Liver (tissue), 9 donors: ENCODE measurements around the gene CMTM5. TPM values are rescaled to one million over a fixed set of nuclear protein-coding genes. Genes with fewer than 3 reads are reported as not detected.

ENCODE experiments used
- DNase-seq: peaks from one replicate; pipeline ENCODE4 v3.0.0-alpha.2; 2017; ENCODE audit warnings: low spot score
- H3K27ac ChIP-seq, 2 donors: one replicate each; pipeline ENCODE4 v1.7.0; 2013; ENCODE audit warnings: inconsistent platforms in 2 of 2, low read length in 2 of 2, control low read depth in 1 of 2, low read depth in 1 of 2, mild to moderate bottlenecking in 1 of 2
- H3K27me3 ChIP-seq, 4 donors: one replicate each; pipeline versions ENCODE4 v1.6.1 to v1.7.0; 2013; ENCODE audit warnings: low read length in 3 of 4, inconsistent platforms in 1 of 4, mild to moderate bottlenecking in 1 of 4, moderate library complexity in 1 of 4; ENCODE audit not compliant: control insufficient read depth in 4 of 4, insufficient read depth in 4 of 4
- H3K36me3 ChIP-seq, 4 donors: one replicate each; pipeline versions ENCODE4 v1.6.1 to v1.7.0; 2013; ENCODE audit warnings: low read length in 3 of 4, mild to moderate bottlenecking in 3 of 4, low read depth in 1 of 4, moderate library complexity in 1 of 4; ENCODE audit not compliant: control insufficient read depth in 4 of 4, insufficient read depth in 3 of 4
- H3K4me1 ChIP-seq, 4 donors: one replicate each; pipeline versions ENCODE4 v1.6.1 to v1.7.0; 2013; ENCODE audit warnings: low read length in 3 of 4, mild to moderate bottlenecking in 3 of 4, moderate library complexity in 1 of 4; ENCODE audit not compliant: control insufficient read depth in 4 of 4, insufficient read depth in 4 of 4
- H3K4me3 ChIP-seq, 3 donors: one replicate each; pipeline versions ENCODE4 v1.6.1 to v1.7.0; 2013; ENCODE audit warnings: low read length in 3 of 3, control low read depth in 1 of 3, low read depth in 1 of 3, mild to moderate bottlenecking in 1 of 3
- H3K9ac ChIP-seq, 2 donors: one replicate each; pipeline ENCODE4 v1.7.0; 2013; ENCODE audit warnings: low read length in 2 of 2, mild to moderate bottlenecking in 2 of 2, moderate library complexity in 2 of 2, control low read depth in 1 of 2, low read depth in 1 of 2
- H3K9me3 ChIP-seq, 4 donors: one replicate each; pipeline versions ENCODE4 v1.6.1 to v1.7.0; 2013; ENCODE audit warnings: low read length in 3 of 4; ENCODE audit not compliant: control insufficient read depth in 4 of 4
- EGR1 ChIP-seq, 2 donors: IDR thresholded peaks; 2 replicates each; pipeline ENCODE4 v1.6.1; 2016 to 2018; ENCODE audit warnings: antibody characterized with exemption in 2 of 2, low read depth in 2 of 2
- FOXA1 ChIP-seq: IDR thresholded peaks from 2 replicates; pipeline ENCODE4 v1.6.1; 2016; ENCODE audit warnings: antibody characterized with exemption
- FOXA2 ChIP-seq: IDR thresholded peaks from 2 replicates; pipeline ENCODE4 v1.6.1; 2016; ENCODE audit warnings: antibody characterized with exemption
- GABPA ChIP-seq, 2 donors: IDR thresholded peaks in 1 of 2; conservative IDR thresholded peaks in 1 of 2; 2 replicates each; pipeline ENCODE4 v1.6.1; 2016; ENCODE audit warnings: antibody characterized with exemption in 2 of 2, mild to moderate bottlenecking in 1 of 2, moderate library complexity in 1 of 2
- HNF4A ChIP-seq, 2 donors: conservative IDR thresholded peaks; 2 replicates each; pipeline ENCODE4 v1.6.1; 2016; ENCODE audit warnings: antibody characterized with exemption in 2 of 2, mild to moderate bottlenecking in 2 of 2
- HNF4G ChIP-seq: IDR thresholded peaks from 2 replicates; pipeline ENCODE4 v1.6.1; 2016; ENCODE audit warnings: antibody characterized with exemption
- JUND ChIP-seq, 2 donors: IDR thresholded peaks; 2 replicates each; pipeline ENCODE4 v1.6.1; 2016; ENCODE audit warnings: antibody characterized with exemption in 2 of 2
- NR2F2 ChIP-seq: IDR thresholded peaks from 2 replicates; pipeline ENCODE4 v1.6.1; 2016; ENCODE audit warnings: antibody characterized with exemption
- RAD21 ChIP-seq, 2 donors: IDR thresholded peaks; 2 replicates each; pipeline ENCODE4 v1.6.1; 2016; ENCODE audit warnings: antibody characterized with exemption in 2 of 2, mild to moderate bottlenecking in 2 of 2
- SP1 ChIP-seq: IDR thresholded peaks from 2 replicates; pipeline ENCODE4 v1.6.1; 2018; ENCODE audit warnings: antibody characterized with exemption, mild to moderate bottlenecking
- TAF1 ChIP-seq: conservative IDR thresholded peaks from 2 replicates; pipeline ENCODE4 v1.6.1; 2016; ENCODE audit warnings: antibody characterized with exemption, mild to moderate bottlenecking
- YY1 ChIP-seq: IDR thresholded peaks from 2 replicates; pipeline ENCODE4 v1.6.1; 2016; ENCODE audit warnings: antibody characterized with exemption, mild to moderate bottlenecking
- ZBTB33 ChIP-seq: IDR thresholded peaks from 2 replicates; pipeline ENCODE4 v1.6.1; 2016; ENCODE audit warnings: antibody characterized with exemption
- WGBS: extraction: QIAGEN DNeasy Blood & Tissue Kit; methylation state at CpG from one replicate; pipeline ENCODE4 v1.1.7; 2013; 5-methylcytosine and 5-hydroxymethylcytosine counted together
- polyA plus RNA-seq, 2 donors: library from polyadenylated mRNA; stranded (reverse) in 1 of 2; unstranded in 1 of 2; fragments of 200-250 nt in 1 of 2; fragments of >200 nt in 1 of 2; fragmentation: Nextera tagmentation in 1 of 2; extraction: Ambion mirVana in 1 of 2; gene quantifications; one replicate each; pipeline versions ENCODE4 v1.2.1 to v1.2.3, GENCODE V29; 2013 to 2015
- total RNA-seq, 2 donors: library from RNA; depleted of rRNA; stranded (reverse); fragments of >200 nt; gene quantifications; one replicate each; pipeline ENCODE4 v1.2.3, GENCODE V29; 2014
- TF ChIP-seq, protein P1 (sequence below): IDR thresholded peaks from 2 replicates; pipeline ENCODE4 v1.6.1; 2016; ENCODE audit warnings: antibody characterized with exemption
- TF ChIP-seq, protein P2 (sequence below): IDR thresholded peaks from 2 replicates; pipeline ENCODE4 v1.6.1; 2016; ENCODE audit warnings: antibody characterized with exemption, mild to moderate bottlenecking
- TF ChIP-seq, protein P3 (sequence below): fragments of 150-350 bp; IDR thresholded peaks from 2 replicates; pipeline ENCODE4 v1.5.1; 2017; ENCODE audit warnings: improper control_type of control experiment, low read depth, low read length; ENCODE audit not compliant: missing input control
- donor health status: healthy.
- donor health status: healthy.
- donor health status: healthy.
- donor health status: healthy.
- donor health status: healthy.

Gene CMTM5
- total and polyA plus RNA-seq, 4 donors, result 0.22 to 5.5 TPM; not detected in 2

GRCh38 chr14:23411563-23412525, 35.0 kb downstream of the CMTM5 start:
- 80% methylated on average over 14 of the region's 14 CpGs for WGBS
- Histone ChIP-seq H3K27me3 (peaks cover 0 to 5% (median 2%) of the 10 kb centered on the region in 4 donors), H3K4me1 (no peaks in the 10 kb centered on the region), H3K36me3 (no peaks in the 10 kb centered on the region), H3K4me3 (no peak overlapping the region), H3K9ac (no peak overlapping the region), H3K9me3 (no peaks in the 10 kb centered on the region), H3K27ac (no peak overlapping the region)
- TF ChIP-seq EGR1 (IDR thresholded peaks at IDR 0.05; ENCODE audit: low read depth in 2 of 2) (no peak), GABPA (IDR thresholded peaks at IDR 0.05 in 1 of 2, conservative IDR thresholded peaks at IDR 0.05 in 1 of 2) (no peak), JUND (IDR thresholded peaks at IDR 0.05) (no peak), FOXA2 (no peak), HNF4A (conservative IDR thresholded peaks at IDR 0.05) (no peak), NR2F2 (no peak), TAF1 (no peak), RAD21 (IDR thresholded peaks at IDR 0.05) (no peak), FOXA1 (no peak), YY1 (no peak), ZBTB33 (no peak), SP1 (no peak), HNF4G (no peak)
- TF ChIP-seq, protein P1, sequence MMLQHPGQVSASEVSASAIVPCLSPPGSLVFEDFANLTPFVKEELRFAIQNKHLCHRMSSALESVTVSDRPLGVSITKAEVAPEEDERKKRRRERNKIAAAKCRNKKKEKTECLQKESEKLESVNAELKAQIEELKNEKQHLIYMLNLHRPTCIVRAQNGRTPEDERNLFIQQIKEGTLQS, result no peak
- TF ChIP-seq, protein P2, sequence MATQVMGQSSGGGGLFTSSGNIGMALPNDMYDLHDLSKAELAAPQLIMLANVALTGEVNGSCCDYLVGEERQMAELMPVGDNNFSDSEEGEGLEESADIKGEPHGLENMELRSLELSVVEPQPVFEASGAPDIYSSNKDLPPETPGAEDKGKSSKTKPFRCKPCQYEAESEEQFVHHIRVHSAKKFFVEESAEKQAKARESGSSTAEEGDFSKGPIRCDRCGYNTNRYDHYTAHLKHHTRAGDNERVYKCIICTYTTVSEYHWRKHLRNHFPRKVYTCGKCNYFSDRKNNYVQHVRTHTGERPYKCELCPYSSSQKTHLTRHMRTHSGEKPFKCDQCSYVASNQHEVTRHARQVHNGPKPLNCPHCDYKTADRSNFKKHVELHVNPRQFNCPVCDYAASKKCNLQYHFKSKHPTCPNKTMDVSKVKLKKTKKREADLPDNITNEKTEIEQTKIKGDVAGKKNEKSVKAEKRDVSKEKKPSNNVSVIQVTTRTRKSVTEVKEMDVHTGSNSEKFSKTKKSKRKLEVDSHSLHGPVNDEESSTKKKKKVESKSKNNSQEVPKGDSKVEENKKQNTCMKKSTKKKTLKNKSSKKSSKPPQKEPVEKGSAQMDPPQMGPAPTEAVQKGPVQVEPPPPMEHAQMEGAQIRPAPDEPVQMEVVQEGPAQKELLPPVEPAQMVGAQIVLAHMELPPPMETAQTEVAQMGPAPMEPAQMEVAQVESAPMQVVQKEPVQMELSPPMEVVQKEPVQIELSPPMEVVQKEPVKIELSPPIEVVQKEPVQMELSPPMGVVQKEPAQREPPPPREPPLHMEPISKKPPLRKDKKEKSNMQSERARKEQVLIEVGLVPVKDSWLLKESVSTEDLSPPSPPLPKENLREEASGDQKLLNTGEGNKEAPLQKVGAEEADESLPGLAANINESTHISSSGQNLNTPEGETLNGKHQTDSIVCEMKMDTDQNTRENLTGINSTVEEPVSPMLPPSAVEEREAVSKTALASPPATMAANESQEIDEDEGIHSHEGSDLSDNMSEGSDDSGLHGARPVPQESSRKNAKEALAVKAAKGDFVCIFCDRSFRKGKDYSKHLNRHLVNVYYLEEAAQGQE, result no peak
- TF ChIP-seq, protein P3, sequence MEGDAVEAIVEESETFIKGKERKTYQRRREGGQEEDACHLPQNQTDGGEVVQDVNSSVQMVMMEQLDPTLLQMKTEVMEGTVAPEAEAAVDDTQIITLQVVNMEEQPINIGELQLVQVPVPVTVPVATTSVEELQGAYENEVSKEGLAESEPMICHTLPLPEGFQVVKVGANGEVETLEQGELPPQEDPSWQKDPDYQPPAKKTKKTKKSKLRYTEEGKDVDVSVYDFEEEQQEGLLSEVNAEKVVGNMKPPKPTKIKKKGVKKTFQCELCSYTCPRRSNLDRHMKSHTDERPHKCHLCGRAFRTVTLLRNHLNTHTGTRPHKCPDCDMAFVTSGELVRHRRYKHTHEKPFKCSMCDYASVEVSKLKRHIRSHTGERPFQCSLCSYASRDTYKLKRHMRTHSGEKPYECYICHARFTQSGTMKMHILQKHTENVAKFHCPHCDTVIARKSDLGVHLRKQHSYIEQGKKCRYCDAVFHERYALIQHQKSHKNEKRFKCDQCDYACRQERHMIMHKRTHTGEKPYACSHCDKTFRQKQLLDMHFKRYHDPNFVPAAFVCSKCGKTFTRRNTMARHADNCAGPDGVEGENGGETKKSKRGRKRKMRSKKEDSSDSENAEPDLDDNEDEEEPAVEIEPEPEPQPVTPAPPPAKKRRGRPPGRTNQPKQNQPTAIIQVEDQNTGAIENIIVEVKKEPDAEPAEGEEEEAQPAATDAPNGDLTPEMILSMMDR, result no peak
- DNase-seq, result no peak
